Suprapubic skin (tissue), 3 donors: Measurements from ENCODE around the gene PRDM11.

ENCODE experiments used
- POLR2AphosphoS5 ChIP-seq, 3 donors: sonication (generic); formaldehyde crosslinking; IDR thresholded peaks; one replicate each; pipeline ENCODE4 v1.6.1; 2017; ENCODE audit warnings: antibody characterized with exemption in 3 of 3
- TF ChIP-seq, protein P1 (sequence below), 2 donors: fragments of 200-600 bp in 1 of 2; fragments of 450-650 bp in 1 of 2; sonication (generic) in 1 of 2; IDR thresholded peaks; one replicate each; pipeline ENCODE4 v1.5.1; 2016 to 2019; ENCODE audit warnings: antibody characterized with exemption in 2 of 2, mild to moderate bottlenecking in 1 of 2, moderate library complexity in 1 of 2

DNA sequence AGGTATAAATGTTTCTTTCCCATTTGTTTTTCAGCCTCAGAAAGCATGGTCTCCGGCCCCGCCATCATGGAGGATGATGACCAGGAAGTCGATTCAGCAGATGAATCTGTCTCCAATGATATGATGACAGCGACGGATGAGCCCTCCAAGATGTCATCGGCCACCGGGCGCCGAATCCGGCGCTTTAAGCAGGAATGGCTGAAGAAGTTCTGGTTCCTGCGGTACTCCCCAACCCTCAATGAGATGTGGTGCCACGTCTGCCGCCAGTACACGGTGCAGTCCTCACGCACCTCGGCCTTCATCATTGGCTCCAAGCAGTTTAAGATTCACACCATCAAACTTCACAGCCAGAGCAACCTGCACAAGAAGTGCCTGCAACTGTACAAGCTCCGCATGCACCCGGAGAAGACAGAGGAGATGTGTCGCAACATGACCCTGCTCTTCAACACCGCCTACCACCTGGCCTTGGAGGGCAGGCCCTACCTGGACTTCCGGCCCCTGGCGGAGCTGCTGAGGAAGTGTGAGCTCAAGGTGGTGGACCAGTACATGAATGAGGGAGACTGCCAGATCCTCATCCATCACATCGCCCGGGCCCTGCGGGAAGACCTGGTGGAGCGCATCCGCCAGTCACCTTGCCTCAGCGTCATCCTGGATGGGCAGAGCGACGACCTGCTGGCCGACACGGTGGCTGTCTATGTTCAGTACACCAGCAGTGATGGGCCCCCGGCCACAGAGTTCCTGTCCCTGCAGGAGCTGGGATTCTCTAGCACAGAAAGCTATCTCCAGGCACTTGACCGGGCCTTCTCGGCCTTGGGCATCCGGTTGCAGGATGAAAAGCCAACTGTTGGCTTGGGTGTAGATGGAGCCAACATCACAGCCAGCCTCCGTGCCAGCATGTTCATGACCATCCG, 79.8 kb downstream of the PRDM11 start:
- TF ChIP-seq, protein P1, sequence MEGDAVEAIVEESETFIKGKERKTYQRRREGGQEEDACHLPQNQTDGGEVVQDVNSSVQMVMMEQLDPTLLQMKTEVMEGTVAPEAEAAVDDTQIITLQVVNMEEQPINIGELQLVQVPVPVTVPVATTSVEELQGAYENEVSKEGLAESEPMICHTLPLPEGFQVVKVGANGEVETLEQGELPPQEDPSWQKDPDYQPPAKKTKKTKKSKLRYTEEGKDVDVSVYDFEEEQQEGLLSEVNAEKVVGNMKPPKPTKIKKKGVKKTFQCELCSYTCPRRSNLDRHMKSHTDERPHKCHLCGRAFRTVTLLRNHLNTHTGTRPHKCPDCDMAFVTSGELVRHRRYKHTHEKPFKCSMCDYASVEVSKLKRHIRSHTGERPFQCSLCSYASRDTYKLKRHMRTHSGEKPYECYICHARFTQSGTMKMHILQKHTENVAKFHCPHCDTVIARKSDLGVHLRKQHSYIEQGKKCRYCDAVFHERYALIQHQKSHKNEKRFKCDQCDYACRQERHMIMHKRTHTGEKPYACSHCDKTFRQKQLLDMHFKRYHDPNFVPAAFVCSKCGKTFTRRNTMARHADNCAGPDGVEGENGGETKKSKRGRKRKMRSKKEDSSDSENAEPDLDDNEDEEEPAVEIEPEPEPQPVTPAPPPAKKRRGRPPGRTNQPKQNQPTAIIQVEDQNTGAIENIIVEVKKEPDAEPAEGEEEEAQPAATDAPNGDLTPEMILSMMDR (IDR thresholded peaks at IDR 0.05) = no peak
- no peak for TF ChIP-seq POLR2AphosphoS5 (IDR thresholded peaks at IDR 0.05)
